Astrocyte (in vitro differentiated cells and primary cell): ENCODE data around the gene RNF123. TPM values are rescaled to one million over a fixed set of nuclear protein-coding genes. Genes with fewer than 3 reads are reported as not detected.

Experiments used
- DNase-seq: peaks from one replicate; pipeline ENCODE4 v3.0.0-alpha.2; 2010; ENCODE audit warnings: low read depth
- FAIRE-seq: peaks from 2 replicates; lab custom pipeline; 2011; peaks lifted over from hg19 to GRCh38; lab: Jason Lieb, UNC
- H2AFZ ChIP-seq: 2 replicates; pipeline ENCODE4 v1.6.0; 2012; ENCODE audit warnings: low read depth, low read length, inconsistent platforms
- H3K27ac ChIP-seq: 2 replicates; pipeline ENCODE4 v1.5.1; 2011; ENCODE audit warnings: low read depth, low read length, inconsistent platforms
- H3K27me3 ChIP-seq: 2 replicates; pipeline ENCODE4 v1.6.0; 2011; ENCODE audit warnings: low read length, inconsistent platforms; ENCODE audit not compliant: insufficient read depth
- H3K36me3 ChIP-seq: 2 replicates; pipeline ENCODE4 v1.5.1; 2011; ENCODE audit warnings: low read length, inconsistent platforms; ENCODE audit not compliant: insufficient read depth
- H3K4me1 ChIP-seq: 2 replicates; pipeline ENCODE4 v1.5.1; 2011; ENCODE audit warnings: low read length, inconsistent platforms; ENCODE audit not compliant: insufficient read depth
- H3K4me2 ChIP-seq: 2 replicates; pipeline ENCODE4 v1.6.0; 2012; ENCODE audit warnings: low read length, inconsistent platforms
- H3K4me3 ChIP-seq: 2 replicates; pipeline ENCODE4 v1.5.1; 2011; ENCODE audit warnings: low read depth, mild to moderate bottlenecking, low read length, inconsistent platforms; ENCODE audit not compliant: insufficient read depth
- H3K79me2 ChIP-seq: 2 replicates; pipeline ENCODE4 v1.6.0; 2012; ENCODE audit warnings: mild to moderate bottlenecking, low read length, inconsistent platforms; ENCODE audit not compliant: insufficient read depth
- H3K9ac ChIP-seq: 2 replicates; pipeline ENCODE4 v1.6.0; 2012; ENCODE audit warnings: mild to moderate bottlenecking, low read length, inconsistent platforms
- H3K9me3 ChIP-seq: 2 replicates; pipeline ENCODE4 v1.5.1; 2012; ENCODE audit warnings: low read depth, mild to moderate bottlenecking, low read length, inconsistent platforms; ENCODE audit not compliant: insufficient read depth
- H4K20me1 ChIP-seq: 2 replicates; pipeline ENCODE4 v1.6.0; 2012; ENCODE audit warnings: low read length, inconsistent platforms; ENCODE audit not compliant: insufficient read depth
- H3K27ac Mint-ChIP-seq: one replicate; pipeline ENCODE4 v1.8.0; 2021; ENCODE audit warnings: mild to moderate bottlenecking, mixed read lengths; ENCODE audit not compliant: unreplicated experiment
- H3K27me3 Mint-ChIP-seq: one replicate; pipeline ENCODE4 v1.8.0; 2021; ENCODE audit warnings: low read depth, mixed read lengths; ENCODE audit not compliant: unreplicated experiment
- H3K36me3 Mint-ChIP-seq: one replicate; pipeline ENCODE4 v1.8.0; 2021; ENCODE audit warnings: low read depth, mixed read lengths; ENCODE audit not compliant: unreplicated experiment
- H3K4me1 Mint-ChIP-seq: one replicate; pipeline ENCODE4 v1.8.0; 2021; ENCODE audit warnings: low read depth, mixed read lengths; ENCODE audit not compliant: unreplicated experiment
- H3K4me3 Mint-ChIP-seq: one replicate; pipeline ENCODE4 v1.8.0; 2021; ENCODE audit warnings: mild to moderate bottlenecking, moderate library complexity, mixed read lengths; ENCODE audit not compliant: unreplicated experiment
- H3K9me3 Mint-ChIP-seq: one replicate; pipeline ENCODE4 v1.8.0; 2021; ENCODE audit warnings: mild to moderate bottlenecking, mixed read lengths; ENCODE audit not compliant: unreplicated experiment
- CTCF ChIP-seq: IDR thresholded peaks from 2 replicates; pipeline ENCODE4 v1.5.1; 2011; ENCODE audit warnings: low read depth, mild to moderate bottlenecking, inconsistent platforms, low read length, moderate library complexity; ENCODE audit not compliant: insufficient read depth
- EZH2 ChIP-seq: IDR thresholded peaks from 2 replicates; pipeline ENCODE4 v1.6.1; 2012; ENCODE audit warnings: mild to moderate bottlenecking, low read length, inconsistent platforms; ENCODE audit not compliant: insufficient read depth
- total RNA-seq: library from RNA; stranded (reverse); gene quantifications from 2 replicates; pipeline ENCODE4 v1.2.1, GENCODE V29; 2021

RNF123 gene
- total RNA-seq, 1 donor from 2014 or later = 40.9 TPM

DNA sequence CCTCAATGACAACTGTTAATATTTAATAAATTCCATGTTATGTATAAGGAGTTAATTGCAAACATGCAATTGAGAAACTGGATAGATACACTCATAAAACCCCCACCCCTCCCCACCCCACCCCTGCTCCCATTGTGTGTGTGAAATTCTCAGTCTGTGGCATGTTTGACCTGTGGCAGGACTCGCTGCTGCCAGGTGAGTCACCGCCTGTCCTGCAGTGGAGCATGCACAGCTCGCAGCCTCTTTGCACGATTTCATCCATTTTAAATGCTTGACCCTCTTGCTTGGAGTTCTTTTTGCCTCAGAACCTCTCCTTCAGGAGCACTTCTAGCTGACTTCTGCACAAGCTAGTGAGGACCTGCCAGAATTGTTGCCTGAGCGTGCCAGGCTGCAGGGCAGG is 20.5 kb upstream of the RNF123 start:
- Mint-ChIP-seq H3K4me3 (no peak overlapping the region), H3K27ac (no peak overlapping the region), H3K36me3 (no peaks in the 10 kb centered on the region), H3K9me3 (no peaks in the 10 kb centered on the region), H3K4me1 (peaks cover 16% of the 10 kb centered on the region), H3K27me3 (peaks cover 2% of the 10 kb centered on the region)
- H3K4me2 ChIP-seq = peak overlapping the region; percentile 51
- DNase-seq (peak; percentile 41), FAIRE-seq (no peak)
- H3K4me3 ChIP-seq = no peak overlapping the region
- no peaks in the 10 kb centered on the region for H3K36me3 ChIP-seq
- H3K9ac ChIP-seq = no peak overlapping the region
- no peak overlapping the region for H2AFZ ChIP-seq
- peaks cover 19% of the 10 kb centered on the region for H3K4me1 ChIP-seq
- H3K79me2 ChIP-seq = peaks cover 7% of the 10 kb centered on the region
- no peaks in the 10 kb centered on the region for H3K9me3 ChIP-seq
- peaks cover 5% of the 10 kb centered on the region for H4K20me1 ChIP-seq
- H3K27me3 ChIP-seq = no peaks in the 10 kb centered on the region
- no peak for TF ChIP-seq CTCF
- TF ChIP-seq EZH2 = no peak
- no peak overlapping the region for H3K27ac ChIP-seq

GRCh38 chr3:49669352-49669751 is 20.0 kb upstream of the RNF123 start:
- no peak overlapping the region for H3K4me3 ChIP-seq
- H3K36me3 ChIP-seq = no peaks in the 10 kb centered on the region
- no peak overlapping the region for H3K27ac ChIP-seq
- peak overlapping the region; percentile 51 for H3K4me2 ChIP-seq
- Mint-ChIP-seq H3K36me3 (no peaks in the 10 kb centered on the region), H3K27ac (no peak overlapping the region), H3K9me3 (no peaks in the 10 kb centered on the region), H3K4me3 (no peak overlapping the region), H3K4me1 (peaks cover 16% of the 10 kb centered on the region), H3K27me3 (peaks cover 2% of the 10 kb centered on the region)
- no peaks in the 10 kb centered on the region for H3K9me3 ChIP-seq
- DNase-seq (no peak), FAIRE-seq (no peak)
- no peak for TF ChIP-seq EZH2
- H3K79me2 ChIP-seq = peaks cover 10% of the 10 kb centered on the region
- peaks cover 19% of the 10 kb centered on the region for H3K4me1 ChIP-seq
- no peaks in the 10 kb centered on the region for H3K27me3 ChIP-seq
- H4K20me1 ChIP-seq = peaks cover 5% of the 10 kb centered on the region
- no peak overlapping the region for H3K9ac ChIP-seq
- H2AFZ ChIP-seq = no peak overlapping the region

DNA sequence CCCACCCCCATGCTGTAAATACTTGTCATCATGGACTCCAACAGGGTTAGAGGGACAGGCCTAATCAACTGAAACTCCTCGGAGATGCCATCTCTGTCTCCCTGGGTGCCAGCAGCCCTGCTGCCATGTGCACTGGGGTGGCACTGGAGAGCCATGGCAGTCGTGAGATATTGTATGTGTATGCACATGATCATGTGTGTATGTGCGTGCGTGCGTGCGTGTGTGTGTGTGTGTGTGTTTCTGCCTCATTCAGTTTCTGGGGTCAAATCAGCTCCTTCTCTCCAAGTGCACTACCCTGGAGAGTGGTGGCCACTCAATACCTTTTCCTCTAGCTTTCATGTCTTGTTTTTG is 18.4 kb upstream of the RNF123 start:
- peaks cover 9% of the 10 kb centered on the region for H3K36me3 Mint-ChIP-seq
- no peak overlapping the region for H3K4me3 ChIP-seq

More for the DNA sequence above, 18.4 kb upstream of the RNF123 start:
- Histone ChIP-seq H3K79me2 (peaks cover 26% of the 10 kb centered on the region), H3K4me2 (no peak overlapping the region), H3K9ac (no peak overlapping the region), H2AFZ (no peak overlapping the region), H3K36me3 (peaks cover under 1% of the 10 kb centered on the region), H3K9me3 (no peaks in the 10 kb centered on the region), H3K27me3 (no peaks in the 10 kb centered on the region), H4K20me1 (peaks cover 17% of the 10 kb centered on the region), H3K27ac (no peak overlapping the region), H3K4me1 (peaks cover 30% of the 10 kb centered on the region)
- H3K4me1 Mint-ChIP-seq = peaks cover 21% of the 10 kb centered on the region
- FAIRE-seq (no peak), DNase-seq (no peak)
- H3K27me3 Mint-ChIP-seq = no peaks in the 10 kb centered on the region
- H3K27ac Mint-ChIP-seq = no peak overlapping the region
- no peaks in the 10 kb centered on the region for H3K9me3 Mint-ChIP-seq
- no peak for TF ChIP-seq EZH2
- TF ChIP-seq CTCF = no peak
- H3K4me3 Mint-ChIP-seq = no peak overlapping the region
